CD4-positive, alpha-beta T cell treated with Interleukin-4 for 1 hour (primary cell): ENCODE results near the gene SUN1.

Source experiments
- DNase-seq, 2 donors: peaks; one replicate each; pipeline ENCODE4 v3.0.0-alpha.2; 2020 to 2022

The SUN1 gene

DNA sequence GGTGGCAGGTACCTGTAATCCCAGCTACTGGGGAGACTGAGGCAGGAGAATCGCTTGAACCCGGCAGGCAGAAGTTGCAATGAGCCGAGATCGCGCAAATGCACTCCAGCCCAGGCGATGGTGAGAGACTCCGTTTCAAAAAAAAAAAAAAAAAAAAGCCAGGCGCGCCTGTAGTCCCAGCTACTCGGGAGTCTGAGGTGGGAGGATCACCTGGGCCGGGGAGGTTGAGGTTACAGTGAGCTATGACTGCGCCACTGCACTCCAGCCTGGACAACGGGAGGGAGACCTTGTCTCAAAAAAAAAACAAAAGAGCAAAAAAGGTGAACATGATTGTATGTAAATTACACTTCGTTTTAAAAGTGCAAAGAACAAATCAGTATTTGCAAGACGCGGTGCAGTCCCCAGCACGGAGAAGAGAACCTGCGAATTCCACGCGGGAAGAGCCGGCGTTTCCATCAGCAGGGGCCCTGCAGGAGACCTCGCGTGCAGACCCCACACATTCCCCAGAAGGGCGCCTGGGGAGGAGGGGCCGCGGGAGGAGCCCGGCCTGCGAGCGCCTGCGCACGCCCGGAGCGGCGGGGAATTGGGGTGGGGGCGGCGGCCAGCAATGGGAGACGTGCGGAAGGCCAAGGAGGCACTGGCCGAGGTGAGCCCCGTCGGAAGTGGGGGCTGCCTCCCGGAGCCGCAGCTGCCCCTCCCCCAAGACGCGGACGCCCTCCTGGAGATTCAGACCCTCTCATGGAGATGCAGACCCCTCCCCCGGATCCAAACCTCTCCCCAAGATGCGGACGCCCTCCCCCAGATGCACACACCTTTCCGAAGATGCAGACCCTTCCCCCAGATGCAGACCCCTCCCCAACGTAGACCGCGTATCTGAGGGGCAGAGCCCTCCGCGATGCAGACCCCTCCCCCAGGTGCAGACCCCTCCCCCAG is 16.7 kb upstream of the SUN1 start:
- DNase-seq: peak in 1 of 2 donors; percentile 10

DNA sequence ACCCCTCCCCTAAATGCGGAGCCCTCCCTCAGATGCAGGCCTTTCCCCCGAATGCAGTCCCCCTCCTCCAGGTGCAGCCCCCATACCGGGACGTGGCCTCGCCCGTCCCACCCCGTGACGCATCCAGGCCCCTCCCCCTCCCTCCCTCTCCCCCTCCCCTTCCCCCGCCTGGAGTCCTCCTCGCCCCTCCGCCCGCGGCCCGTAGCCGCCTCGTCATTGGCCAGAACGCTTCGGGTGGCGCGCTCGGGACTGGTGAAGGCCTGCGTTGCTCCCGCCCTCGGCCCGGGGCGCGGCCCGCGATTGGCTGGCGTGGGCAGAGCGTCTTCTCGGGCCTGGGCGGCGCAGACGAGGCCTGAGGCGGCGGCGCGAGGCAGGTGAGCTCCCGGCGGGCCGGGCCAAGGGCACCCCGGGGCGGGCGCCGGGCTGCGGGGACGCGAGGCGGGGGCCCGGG is 16.0 kb upstream of the SUN1 start:
- peak; percentile 97 for DNase-seq

DNA sequence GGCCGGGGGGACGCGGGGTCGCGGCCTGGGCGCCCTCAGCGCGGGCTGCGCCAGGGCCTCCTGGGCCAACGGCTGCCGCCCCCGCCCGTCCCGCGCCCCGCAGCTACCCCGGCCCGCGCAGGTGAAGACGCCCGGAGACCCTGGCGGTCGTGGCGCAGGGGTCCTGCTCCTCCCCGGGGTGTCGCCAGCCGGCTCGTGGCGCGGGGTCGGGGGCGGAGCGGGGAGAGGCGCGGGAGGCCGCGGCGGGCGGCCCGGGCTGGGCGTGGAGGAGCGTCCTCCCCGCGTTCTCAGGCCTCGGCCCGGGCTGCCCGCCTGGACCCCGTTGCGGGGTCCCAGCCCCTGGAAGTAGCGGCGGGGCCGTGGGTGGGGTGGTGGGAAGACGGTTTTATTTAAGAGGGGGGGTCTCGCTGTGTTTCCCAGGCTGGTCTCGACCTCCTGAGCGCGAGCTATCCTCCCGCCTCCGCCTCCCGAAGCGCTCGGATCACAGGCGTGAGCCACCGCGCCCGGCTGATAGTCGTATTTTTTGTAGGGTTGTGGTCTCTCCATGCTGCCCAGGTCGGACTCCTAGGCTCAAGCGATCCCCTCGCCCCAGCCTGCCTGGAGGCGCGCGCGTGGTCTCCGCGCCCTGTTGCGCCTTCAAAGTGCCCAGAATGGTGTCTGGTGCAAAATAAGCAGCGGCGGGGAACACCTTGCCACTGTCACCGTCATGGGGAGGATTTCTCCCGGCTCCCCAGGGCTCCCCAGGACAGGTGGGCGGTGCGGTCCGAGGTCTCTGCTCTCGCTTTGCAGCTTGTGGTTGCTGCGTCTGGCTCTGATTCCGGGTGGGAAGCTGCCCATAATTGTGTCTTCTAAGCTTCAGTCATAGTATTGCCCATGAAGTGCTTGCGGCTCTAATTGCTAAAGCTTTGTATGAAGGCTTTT is 15.3 kb upstream of the SUN1 start:
- peak in 1 of 2 donors; percentile 29 for DNase-seq

DNA sequence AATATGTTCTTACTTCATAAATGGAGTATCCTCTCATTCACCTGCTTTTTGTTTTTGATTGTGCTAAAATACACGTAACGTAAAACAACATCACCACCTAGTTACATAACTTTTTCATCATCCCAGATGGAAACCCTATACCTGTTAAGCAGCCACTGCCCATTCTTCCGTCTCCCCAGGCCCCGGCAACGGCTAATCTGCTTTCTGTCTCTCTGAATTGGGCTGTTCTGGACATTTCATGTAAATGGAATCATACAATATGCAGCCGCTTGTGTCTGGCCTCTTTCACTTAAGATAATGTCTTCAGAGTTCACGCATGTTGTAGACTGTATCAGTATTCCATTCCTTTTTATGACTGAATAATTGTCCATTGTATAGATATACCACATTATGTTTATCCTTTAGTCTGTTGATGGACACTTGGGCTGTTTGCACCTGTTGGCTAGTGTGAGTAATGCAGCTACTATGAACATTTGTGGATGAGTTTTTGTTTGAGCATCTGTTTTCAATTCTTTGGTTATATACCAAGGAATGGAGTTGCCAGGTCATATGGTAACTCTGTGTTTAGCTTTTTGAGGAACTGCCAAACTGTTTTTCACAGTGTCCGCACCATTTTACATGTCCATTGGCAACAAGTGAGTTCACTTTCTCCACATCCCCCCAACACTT is 14.1 kb upstream of the SUN1 start:
- peak in 1 of 2 donors; percentile 39 for DNase-seq

DNA sequence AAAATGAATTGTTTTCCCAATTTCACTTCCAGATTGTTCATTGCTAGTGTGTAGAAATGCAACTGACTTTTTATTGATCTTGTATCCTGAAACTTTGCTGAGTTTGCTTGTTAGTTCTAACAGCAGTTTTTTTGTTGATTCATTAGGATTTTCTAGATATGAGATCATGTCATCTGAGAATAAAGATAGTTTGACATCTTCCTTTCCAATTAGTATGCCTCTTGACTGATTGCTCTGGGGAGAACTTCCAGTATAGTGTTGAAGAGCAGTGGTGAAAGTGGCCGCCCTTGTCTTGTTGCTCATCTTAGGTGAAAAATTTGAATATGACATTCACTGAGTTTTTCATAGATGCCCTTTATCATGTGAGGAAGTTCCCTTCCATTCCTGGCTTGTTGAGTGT is 11.9 kb upstream of the SUN1 start:
- DNase-seq: no peak

DNA sequence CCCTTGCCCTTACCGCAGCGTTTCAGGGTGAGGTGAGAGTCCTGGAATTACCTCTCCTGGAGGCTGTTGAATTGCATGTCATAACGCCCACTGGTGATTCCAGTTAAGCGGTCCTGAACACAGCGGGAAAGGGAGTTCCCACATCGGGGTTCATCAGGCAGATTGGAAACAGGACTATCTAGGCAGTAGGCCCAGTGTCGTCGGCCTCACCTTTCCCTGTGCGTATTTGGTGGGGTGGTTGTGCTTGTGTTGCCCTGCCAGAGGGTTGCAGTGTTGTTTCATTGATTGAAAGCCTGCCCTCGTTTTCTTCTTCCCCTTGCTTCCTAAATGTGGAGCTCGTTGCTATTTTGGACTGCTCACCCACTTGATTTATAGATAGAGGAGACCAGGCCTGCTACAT is 10.6 kb upstream of the SUN1 start:
- no peak for DNase-seq

DNA sequence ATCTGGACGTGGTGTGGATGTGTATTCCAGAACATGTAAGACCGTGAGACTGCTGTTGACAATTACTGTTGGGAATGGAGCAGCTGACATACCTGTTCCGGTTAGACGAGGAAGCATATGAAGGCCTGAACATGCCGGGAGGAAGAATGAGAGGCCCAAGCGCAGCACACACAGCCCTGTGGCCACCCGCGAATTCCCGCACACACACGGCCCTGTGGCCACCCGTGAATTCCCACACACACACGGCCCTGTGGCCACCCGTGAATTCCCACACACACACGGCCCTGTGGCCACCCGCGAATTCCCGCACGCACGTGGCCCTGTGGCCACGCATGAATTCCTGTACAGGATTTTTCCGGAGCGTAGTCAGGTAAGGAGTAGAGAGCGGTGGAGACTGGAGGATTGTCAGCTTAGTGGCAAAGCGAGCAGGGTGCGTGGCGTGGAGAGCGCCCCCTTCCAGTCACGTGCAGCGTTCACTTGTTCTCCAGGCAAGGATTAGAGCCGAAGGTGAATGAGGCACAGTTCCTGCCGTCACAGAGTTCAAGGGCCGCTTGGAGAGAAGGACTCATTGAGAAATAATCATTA is 9.5 kb upstream of the SUN1 start:
- no peak for DNase-seq

DNA sequence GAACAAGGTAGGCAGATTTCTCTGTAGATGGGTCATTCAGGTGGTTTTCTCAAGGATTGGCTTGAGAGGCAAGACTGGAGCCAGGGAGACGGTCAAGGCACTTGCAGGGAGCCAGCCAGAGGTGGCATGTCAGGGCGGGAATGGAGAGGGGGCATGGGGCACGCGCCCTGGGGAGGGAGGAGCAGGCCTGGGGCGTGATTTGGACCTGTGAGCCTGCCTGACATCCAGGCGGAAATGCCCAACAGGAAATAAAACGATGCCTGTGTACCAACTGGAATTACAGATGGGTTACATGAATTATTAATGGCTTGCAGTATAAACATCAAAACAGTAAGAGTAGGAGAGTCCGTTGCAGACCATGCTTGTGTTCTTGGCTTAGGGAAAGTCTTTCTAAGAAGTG is 8.6 kb upstream of the SUN1 start:
- DNase-seq: no peak

DNA sequence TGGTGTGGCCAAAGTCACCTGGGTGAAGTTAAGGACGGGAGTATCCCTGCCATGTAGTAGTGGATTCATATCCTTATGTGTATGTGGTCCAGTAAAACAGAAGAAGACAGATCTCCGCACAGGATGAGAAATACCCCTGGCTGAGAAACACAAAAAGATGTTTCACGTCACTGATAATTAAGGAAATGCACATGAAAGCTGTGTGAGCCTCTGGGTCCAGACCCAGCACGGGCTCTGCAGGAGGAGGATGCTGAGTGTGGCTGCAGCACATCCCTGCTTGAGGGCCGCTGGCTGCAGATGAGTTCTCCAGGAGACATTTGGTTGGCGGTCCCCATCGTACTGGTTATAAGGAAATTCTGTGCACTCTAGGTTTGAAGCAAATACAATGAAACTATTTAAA is 8.2 kb upstream of the SUN1 start:
- no peak for DNase-seq

DNA sequence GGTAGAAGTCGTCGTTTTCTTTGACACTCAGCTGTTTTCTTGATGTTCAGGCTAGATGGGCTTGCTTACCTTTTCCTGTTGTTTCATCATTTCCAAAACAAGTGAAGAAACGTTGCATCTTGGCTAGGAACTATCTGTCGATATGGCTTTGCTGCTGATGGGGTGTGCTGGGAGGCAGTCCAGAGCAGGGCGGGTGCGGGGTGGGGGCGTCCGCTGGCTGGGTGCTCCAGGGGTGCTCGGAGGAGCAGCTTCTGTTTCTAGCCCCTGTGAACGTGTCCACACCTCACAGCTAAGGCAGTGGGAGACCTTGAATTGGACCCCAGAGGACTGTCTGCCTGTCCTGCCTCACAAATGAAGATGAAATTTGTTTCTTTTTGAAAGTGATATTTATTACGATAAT is 7.6 kb upstream of the SUN1 start:
- DNase-seq: no peak

DNA sequence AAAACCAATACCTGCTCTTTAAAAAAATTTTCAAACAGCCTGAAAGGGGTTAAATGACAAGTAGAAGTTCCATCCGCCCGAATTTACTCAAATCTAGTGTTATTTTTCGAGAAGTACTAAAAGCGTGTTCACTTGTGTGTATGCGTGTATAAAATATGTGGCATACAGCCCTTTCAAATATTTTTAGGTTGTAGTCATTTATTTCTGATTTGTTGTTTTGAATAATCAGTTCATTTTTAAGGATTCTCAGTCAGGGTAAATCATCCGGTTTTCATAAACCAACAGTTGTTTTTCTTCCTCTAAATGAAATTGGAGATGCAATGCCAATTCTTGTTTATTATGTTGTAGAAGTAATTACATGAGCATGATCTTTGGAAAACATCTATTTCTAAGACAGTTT is 6.9 kb upstream of the SUN1 start:
- no peak for DNase-seq

DNA sequence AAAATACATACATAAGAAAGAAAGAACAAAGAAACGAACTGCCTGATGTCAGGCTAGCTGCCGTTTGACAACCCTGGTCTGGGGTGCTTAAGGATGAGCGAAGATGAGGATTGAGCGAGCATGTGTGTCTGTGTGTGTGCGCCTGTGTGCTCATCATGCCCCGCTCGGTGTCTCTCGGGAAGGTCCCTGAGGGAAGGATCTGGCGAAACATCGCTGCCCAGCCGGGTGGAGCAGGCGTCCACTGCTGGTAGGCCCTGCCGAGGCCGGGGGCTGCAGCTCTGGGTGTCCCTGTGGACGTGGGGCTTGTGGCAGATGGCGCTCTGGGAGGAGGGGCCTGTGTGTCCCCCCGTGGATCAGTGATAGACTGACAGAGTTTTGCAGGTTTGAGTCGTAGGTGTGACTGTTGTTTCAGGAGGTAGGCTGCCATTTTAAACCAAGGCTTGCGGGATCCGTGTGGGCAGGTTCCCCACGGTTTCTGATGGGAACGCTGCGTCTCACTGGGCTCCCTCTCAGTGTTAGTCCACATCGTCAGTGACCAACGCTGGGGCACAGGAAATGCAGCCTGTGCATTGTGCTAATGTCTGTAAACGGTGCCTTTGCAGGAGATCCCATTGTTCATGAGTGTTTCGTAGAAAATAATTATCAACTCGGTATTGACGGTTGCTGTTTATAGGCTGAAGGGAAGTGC is 5.9 kb upstream of the SUN1 start:
- DNase-seq: no peak

DNA sequence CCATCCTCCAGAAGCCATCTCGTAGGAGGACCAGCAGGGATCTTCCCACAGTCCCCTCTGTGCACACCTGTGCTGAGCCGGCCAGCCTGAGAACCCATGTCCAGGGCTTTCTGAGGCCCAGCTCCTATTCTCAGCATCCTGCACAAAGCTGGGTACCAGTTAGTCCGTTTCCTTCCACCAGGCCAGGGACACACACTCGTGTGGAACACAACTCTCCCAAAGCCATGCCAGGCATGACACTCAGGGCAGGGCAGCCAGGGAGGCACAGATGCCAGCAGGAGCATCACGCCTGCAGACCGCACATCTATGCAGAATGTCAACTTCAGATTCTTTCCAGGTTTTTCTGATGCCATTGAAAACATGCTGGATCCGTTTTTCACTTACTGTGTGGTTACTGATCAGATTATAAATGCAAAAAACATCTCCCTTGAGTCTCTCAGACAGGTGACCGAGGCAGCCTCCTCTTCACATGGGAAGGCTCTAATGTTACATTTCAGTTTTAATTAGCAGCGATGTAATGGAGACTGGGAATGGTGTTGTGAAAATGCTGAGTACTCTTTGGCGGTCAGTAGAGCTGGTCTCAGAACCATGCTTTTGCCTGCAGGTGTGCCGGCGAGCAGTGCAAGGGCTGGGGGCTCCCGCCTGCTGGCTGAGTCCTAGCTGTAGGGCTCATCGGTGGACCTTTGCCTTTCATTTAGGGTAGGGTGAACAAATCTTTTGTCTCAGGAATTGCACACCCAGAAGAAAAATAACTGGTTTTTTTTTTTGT is 3.3 kb upstream of the SUN1 start:
- DNase-seq: no peak

DNA sequence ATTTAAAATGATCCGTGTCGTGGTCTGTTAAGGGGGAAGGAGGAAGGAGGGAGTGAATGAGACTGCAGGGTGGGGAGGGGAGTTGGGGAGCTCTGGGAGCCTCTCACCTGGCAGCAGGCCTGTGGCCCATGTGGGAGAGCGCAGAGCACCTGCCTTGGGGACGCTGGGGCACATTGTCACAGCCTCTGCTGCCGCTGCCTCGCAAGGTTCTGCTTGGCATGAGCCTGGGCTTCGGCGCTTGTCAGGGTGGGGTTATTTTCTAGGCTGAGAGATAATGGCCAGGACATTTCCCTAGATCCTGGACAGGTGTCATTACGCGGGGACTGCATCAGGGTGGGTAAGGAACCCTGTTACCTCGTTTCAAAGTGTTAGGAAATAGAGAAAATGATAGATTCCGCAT is 2.2 kb upstream of the SUN1 start:
- DNase-seq: no peak

DNA sequence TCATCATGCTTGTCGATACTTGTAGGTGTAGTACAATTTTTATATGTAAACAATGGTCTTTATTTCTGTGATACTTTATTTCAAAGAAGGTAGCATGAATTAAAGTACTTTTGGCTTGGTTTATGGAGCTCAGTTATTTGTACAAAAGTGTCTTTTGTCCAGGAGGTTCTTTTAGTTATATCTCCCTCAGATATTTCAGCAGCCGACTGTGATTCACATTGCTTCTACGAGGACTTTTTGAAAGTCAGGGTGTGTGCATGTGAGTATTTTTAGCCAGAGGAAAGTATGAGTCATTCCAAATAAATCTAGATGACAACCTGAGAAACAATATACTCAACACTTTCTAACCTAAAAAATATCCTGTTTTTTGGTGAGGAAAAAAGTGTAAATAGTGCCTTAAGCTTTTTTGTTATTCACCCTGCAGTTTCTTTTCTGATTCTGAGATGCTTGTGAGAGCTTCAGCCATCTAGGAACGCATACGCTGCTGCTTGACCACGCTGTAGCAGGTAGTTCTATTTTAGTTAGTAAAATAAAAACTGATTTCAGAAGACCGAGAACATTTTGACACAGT is 595 bp upstream of the SUN1 start:
- DNase-seq: peak in 1 of 2 donors; percentile 53

DNA sequence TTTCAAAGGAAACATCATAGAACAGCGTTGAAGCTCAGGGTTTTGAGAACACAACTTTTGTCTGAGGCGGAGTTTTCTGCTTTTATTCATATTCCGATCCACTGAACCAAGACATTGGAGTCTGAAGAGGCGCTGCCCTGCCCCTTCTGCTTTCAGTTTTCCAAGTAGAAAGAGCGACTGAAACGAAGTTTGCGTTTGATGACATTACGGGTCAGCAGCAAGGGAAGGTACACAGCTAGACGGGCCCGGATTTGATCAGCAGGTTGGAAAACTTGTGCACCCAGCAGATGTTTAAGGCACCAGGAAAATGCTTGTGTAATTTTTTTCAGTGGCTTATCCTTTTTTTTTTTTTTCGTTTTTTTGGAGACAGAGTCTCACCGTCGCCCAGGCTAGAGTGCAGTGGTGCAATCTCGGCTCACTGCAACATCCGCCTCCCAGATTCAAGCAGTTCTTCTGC is 720 bp downstream of the SUN1 start:
- no peak for DNase-seq

DNA sequence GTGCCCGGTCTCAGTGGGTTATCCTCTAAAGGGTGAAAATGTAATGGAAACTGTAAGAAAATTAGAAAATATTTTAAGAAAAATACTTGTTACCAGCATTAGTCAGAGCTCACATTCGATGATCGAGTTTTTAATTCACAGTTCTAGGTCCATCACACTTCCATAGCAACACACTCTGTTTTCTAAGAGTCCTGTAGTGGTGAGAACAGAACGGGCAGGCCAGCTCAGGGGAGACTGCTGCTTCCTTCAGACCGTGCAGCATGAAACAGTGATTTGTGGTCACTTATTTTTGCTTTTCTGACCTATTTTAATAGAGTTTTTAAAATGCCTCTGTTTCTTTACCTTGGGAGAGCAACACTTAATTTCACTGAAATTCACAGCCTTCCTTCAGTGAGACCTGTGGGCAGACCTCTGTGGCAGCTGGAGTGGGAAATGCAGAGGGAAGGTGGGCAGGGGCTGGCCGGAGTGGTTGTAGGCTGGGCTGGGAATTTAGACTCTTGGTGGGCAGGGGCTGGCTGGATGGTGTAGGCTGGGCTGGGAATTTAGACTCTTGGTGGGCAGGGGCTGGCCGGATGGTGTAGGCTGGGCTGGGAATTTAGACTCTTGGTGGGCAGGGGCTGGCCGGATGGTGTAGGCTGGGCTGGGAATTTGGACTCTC is 1.5 kb downstream of the SUN1 start:
- no peak for DNase-seq

DNA sequence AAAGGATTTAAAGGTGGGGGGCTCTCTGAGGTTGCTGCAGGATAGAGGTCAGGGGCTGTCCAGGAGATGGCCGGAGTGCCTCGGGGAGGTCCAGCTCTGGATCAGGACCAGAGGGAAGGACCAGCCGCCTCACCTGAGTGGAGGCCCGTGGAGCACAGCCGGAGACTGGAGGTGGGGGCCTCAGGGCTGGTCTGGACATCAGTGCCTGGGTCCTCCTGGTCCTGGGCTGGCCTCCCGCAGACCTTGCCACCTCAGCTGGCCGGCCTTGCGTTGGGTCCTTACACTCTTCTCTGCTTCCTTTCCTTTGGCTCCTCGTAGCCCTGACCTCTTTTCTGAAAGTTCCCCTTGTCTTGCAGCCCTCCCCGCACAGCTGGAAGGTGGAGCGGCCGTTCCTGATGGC is 2.0 kb downstream of the SUN1 start:
- DNase-seq: no peak

DNA sequence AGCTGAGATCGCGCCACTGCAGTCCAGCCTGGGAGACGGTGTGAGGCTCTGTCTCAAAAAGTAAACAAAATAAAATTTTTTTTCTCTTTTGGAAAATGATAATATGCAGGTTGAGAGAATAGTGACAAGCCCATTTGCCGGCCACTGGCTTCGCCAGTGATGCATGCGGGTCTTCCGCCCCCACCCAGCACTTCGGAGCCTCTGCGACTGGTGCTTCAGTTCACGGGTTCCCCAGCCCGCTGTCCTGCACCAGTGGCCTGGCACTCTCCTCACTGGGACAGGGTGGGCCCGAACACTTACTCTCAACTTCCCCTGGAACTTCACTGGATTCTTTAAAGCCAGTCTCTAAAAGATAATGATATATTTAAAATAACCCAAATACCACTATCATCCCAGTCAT is 2.7 kb downstream of the SUN1 start:
- no peak for DNase-seq
